NCI-H1694 treated with DMSO at 0.1 percent for 48 hours (cell line): ENCODE data around the gene RHOD.

Experiments used
- DNase-seq: peaks from one replicate; lab custom pipeline; 2025; lab: John Stamatoyannopoulos, UW

Gene RHOD

GRCh38 chr11:67032830-67033551 lies 23.7 kb upstream of the RHOD start:
- no peak for DNase-seq

DNA sequence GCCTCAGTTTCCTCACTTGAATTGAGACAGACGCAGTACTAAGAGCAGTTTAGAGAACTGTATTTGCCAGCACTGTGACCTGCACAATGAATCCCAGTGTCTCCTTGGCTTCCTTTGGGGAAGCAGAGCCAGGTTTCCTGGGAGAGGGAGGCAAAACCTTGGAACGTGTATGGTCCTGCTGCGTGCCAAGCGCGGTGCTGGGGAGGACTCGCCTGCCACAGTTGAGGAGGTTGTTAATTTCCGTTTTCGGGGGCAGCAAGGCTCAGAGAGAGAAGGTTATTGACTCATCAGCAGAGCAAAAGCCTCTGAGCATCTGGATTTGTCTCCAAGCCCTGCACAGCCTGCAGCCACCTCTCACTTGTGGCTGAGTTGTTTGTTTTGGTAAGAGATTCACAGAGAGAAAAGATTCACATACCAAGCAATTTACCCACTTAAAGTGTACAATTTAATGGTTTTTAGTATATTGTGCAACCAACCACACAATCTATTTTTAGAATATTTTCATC lies 22.9 kb upstream of the RHOD start:
- no peak for DNase-seq

DNA sequence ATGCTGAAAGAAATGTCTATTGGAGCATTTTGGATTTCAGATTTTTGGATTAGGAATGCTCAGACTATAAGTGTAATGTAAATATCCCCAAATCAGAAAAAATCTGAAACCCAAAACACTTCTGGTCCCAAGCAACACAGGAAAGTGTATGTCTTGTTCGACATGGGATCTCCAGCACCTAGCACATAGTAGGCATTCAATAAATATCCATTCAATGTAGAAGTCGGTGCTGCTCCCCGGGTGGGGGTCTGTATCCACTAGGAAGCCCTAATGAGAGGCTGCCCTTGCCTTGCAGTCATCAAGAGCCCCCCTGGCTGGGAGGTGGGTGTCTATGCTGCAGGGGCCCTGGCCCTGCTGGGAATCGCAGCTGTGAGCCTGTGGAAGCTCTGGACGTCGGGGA lies 22.3 kb upstream of the RHOD start:
- DNase-seq: no peak

- DNase-seq: no peak
Observed at GRCh38 chr11:67040147-67040546, 16.5 kb upstream of the RHOD start.

GRCh38 chr11:67041602-67042001 lies 15.0 kb upstream of the RHOD start:
- no peak for DNase-seq

- DNase-seq: no peak
Observed at GRCh38 chr11:67043572-67044349, 12.9 kb upstream of the RHOD start.

DNA sequence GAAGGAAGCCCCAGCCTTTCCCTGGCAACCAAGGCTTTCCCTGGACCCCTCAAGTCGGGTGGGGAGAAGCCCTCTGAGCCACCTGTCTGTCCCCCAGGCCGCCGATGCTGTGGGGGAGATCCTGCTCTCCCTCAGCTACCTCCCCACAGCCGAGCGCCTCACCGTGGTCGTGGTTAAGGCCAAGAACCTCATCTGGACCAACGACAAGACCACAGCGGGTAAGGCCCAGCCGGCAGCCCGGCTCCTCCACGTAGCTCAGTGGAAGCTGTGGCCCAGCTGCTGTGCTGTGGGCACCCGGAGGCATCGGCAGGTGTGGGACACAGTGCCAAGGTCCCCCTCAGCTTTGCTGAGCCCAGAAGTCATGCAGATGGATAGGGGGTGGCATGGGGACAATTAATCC lies 12.2 kb upstream of the RHOD start:
- no peak for DNase-seq

- no peak for DNase-seq
Observed at GRCh38 chr11:67045314-67045713, 11.3 kb upstream of the RHOD start.

GRCh38 chr11:67048515-67049130 lies 8.0 kb upstream of the RHOD start:
- no peak for DNase-seq

DNA sequence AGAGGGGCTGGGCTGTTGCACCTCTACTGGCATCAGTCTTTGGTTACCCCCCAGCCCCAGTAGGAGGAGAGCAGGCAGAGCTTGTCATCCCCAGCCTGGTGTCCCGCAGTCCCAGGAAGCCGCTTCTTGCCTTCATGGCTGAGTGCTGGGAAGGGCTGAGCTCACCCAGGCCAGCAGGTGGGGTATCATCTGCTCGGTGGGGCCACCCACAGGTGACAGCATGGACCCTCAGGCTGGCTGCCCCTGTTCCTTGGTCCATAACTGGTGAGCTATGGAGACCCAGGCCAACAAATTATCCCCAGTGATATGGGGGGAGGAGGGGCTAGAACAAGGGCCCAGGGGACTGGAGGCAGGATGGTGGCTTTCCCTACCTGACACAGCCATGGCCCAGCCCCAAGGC lies 6.5 kb upstream of the RHOD start:
- no peak for DNase-seq

GRCh38 chr11:67051180-67051893 lies 5.3 kb upstream of the RHOD start:
- no peak for DNase-seq

DNA sequence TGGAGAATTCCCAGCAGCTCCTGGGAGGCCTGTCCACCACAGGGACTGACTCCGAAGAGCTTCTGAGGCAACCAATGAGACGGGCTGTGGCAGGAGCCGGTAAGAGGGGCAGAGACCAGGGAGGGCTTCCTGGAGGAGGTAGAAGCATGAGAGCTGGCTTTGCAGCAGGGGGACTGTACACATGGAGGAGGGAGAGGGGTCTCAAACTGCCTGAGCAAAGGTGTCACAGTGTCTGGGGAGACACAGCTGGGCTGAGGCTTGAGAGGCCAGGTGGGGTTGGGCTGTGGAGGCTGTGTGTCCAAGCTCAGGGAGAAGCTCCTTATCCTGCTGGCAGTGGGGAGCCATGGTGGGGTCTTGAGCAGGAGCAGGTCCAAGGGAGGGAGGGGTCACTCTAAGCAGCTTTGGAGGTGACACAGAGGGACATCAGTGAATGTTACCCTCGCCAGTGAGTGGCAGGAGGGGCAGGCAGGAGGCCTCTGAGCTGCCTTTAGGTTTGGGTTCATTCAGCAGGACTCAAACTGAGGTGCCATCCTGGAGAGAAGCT lies 4.6 kb upstream of the RHOD start:
- DNase-seq: no peak

GRCh38 chr11:67052891-67053290 lies 3.8 kb upstream of the RHOD start:
- no peak for DNase-seq

GRCh38 chr11:67053896-67054329 lies 2.7 kb upstream of the RHOD start:
- DNase-seq: no peak

DNA sequence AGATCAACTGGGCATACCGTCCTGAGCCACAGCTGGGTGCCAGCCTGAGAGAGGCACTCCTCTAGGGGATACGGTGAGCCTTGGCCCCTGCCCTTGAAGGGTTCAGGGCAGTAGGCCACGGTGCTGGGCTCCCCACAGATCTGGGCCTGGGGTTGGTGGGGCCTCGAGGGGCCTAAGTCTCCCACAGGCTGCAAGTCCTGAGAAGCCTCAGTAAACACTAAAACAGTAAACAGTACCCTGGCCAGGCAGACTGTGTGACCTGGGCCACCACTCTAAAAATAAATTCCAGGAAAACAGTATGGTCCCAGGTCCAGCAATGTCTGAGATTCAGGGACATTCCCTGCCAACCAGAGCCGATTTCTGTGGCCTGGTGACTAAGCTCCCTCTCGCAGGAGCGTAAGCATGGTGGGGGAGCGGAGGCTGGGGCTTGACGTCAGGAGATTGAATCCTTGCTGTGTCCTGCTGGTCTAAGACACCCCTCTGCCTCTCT lies 2.3 kb upstream of the RHOD start:
- no peak for DNase-seq

DNA sequence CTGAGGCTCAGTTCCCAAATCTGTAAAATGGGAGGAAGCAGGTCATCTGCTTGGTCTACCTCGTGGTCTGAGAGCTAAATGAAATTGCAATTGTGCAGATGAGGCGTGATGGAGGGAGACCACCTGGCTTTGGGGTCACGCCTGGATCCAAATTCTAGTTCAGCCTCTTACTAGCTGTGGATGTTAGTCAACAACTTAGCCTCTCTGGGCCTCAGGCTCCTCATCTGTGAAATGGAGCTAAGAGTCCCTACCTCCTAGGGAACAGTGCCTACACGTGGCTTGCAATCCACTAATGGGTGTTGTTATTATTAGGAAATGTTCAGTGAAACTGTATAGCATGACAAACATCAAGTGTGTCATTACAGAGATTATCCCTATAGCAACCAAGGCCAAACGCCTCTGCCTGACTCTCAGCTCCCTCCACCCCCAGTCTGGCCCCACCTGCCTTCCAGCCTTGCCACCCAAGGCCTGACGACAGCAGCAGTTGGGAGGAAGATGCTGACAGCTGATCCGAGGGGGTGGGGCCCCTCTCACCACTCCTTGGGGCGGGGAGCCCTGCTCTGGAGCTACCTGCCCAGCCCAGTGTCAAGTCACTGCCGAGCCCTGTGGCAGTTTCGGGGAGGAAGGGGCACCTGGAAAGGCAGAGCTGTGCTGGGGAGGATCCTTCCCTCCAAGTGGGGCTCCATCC lies 1.7 kb upstream of the RHOD start:
- DNase-seq: no peak

DNA sequence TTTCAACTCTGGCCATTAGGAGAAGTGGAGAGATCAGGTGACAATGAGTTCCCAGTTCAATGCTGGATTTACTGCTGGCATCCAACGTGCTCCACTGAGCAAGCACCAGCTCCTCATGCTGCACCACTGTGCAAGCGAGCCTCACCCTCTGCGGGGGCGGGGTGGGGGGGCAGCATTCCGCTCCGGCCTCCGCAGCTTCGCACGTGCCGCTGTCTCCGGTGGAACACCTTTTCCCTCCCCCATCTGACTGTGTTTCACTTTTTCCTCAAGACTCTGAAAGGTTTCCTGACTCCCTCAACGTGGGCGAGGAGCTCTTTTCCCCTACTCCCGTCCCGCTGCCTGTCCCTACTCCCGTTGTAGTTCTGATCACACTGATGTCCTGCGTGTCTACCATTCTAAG lies 835 bp upstream of the RHOD start:
- no peak for DNase-seq

DNA sequence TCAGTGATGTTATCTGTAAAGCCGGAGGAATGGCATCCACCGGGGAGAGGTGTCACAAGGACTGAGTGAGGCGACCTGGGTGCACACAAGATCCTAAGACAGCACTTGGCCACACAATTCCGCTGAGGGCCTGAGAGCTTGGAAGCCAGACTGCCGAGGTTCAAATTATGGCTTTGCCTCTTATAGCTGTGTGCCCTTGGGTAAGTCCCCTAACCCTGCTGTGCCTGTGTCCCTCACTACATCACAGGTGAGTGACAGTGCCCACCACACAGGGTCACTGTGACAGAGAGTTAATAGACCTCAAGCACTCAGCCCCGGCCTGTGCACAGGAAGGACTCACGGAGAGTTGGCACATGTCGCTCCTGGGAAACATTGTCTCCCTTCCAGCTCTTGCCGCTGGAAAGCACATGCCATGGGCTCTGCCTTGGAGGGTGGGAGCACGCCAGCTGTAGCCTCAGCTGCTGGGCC lies 592 bp downstream of the RHOD start:
- DNase-seq: no peak

- no peak for DNase-seq
Observed at GRCh38 chr11:67058506-67058905, 1.9 kb downstream of the RHOD start.

GRCh38 chr11:67059671-67060070 lies 3.0 kb downstream of the RHOD start:
- DNase-seq: no peak

DNA sequence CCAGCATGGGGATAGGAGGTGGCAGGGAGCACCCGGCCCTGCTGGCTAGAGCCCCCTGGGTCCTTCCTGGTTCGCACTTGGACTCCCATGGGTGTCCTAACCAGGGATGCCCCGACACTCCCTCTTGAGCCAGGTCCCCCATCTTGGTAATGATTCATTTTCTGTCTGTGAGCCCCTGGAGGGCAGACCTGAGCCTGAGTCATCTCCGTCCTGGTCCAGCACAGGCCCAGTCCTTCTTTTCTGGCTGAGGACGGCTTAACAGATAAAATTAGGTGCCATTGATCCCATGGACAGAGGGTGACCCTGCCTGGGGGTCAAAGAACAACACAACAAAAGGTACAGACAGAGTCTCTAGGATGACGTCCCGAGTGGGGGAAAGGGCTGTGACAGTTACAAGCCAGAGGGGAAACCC lies 3.5 kb downstream of the RHOD start:
- DNase-seq: no peak
